ENCODE data around the gene PDLIM1.

PDLIM1 gene

DNA sequence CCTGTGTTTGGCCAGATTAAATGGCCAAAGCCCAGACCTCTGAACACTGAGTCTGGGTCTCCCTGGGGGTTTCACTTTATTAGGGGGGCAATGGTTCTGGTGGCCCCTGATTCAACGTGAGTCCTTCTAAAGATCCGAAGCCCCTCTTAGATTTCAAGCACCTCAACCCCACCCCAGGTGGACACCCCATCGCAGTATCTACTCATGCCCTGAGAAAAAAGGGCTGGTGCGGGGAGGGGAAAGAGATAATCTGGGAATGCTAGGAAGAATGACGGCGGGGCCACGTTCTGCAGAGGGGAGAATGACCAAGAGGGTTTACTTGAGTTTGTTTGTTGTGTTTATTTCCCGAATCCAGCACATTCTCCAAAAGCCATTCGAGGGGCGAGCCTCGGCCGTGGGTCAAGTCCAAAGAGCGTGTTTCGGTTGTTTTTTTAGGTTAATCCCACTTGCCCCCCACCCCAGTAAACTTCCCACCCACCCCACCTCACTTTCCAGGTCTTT, 832 bp downstream of the PDLIM1 start:
- peaks cover 55% of the 10 kb centered on the region for H3K27me3 ChIP-seq (ENCODE audit: insufficient read depth, low read length)
- H3K4me3 ChIP-seq (ENCODE audit: low read length) = peak overlapping the region; percentile 52
- H2AFZ ChIP-seq (ENCODE audit: low read depth, low read length) = peak overlapping the region; percentile 94
- peaks cover 2% of the 10 kb centered on the region for H3K9me3 ChIP-seq (ENCODE audit: low read length)
- peaks cover 3% of the 10 kb centered on the region for H3K4me1 ChIP-seq (ENCODE audit: insufficient read depth, low read length)
- H3K36me3 ChIP-seq (ENCODE audit: insufficient read depth, low read length) = no peaks in the 10 kb centered on the region

DNA sequence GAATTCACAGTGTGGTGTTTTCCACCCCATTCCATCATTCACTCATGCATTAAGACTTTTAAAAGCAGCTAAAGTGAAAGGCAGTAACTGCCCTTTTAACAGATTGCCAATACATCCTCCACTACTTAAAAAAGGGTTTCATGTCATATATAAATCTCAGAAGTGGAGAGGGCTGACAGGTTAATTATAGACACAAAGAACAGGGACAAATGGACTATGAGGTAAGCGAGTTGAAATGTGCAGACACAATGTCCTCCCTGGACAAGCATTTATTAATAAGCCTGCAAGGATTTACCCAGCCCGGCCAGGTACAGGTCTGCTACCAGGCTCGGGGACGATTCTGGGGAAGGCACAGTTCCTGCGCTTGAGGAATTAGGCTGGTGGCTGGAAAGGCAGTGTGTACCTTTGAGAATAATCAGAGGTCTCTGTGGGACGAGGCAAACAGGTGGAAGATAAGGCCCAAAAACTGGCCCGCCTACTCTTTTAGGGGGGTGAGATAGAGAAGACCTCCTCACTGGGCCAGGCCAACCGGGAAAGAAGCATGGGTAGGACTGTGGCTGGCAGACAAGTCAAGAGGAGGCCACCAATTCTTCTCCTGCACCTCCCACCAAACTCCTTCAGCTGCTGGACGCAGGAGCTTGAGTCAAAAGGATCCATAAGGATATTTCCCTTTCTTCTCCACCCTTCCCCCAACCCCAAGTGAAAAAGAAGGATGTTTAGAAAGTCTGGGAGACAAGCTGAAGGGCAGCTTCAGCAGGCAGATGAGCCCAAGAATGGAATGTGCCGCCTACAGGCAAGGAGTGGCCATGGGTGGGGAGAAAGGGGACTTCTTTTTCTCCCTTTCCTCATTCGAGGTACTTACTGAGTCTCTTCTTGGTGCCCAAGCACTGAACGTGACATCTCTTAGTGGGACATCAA, 1.5 kb downstream of the PDLIM1 start:
- Histone ChIP-seq H2AFZ (ENCODE audit: low read depth, low read length) (no peak overlapping the region), H3K4me1 (ENCODE audit: insufficient read depth, low read length) (peaks cover 3% of the 10 kb centered on the region), H3K4me3 (ENCODE audit: low read length) (no peak overlapping the region), H3K27me3 (ENCODE audit: insufficient read depth, low read length) (peaks cover 51% of the 10 kb centered on the region), H3K9me3 (ENCODE audit: low read length) (peaks cover 2% of the 10 kb centered on the region), H3K36me3 (ENCODE audit: insufficient read depth, low read length) (no peaks in the 10 kb centered on the region)

DNA sequence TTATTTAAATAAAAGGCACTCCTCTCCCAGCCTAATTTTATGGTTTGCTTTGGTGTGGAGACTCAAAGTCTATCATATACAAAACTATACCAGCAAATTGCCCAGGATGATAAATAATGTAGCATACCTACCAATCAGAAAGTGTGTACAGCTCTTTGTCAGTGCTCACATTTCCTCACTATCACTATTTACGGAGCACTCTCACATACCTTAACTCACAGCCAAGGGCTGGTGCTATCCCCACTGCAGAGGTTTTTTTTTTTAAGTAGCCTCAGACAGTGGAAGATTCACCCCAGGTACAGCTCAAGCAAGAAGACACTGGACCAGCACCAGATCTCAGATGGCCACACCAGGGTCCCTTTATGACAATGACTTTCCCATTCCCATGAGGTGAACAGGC, 2.5 kb downstream of the PDLIM1 start:
- Histone ChIP-seq H3K36me3 (ENCODE audit: insufficient read depth, low read length) (no peaks in the 10 kb centered on the region), H3K27me3 (ENCODE audit: insufficient read depth, low read length) (peaks cover 51% of the 10 kb centered on the region), H3K4me1 (ENCODE audit: insufficient read depth, low read length) (peaks cover 3% of the 10 kb centered on the region), H3K4me3 (ENCODE audit: low read length) (no peak overlapping the region), H2AFZ (ENCODE audit: low read depth, low read length) (no peak overlapping the region), H3K9me3 (ENCODE audit: low read length) (peaks cover 2% of the 10 kb centered on the region)

DNA sequence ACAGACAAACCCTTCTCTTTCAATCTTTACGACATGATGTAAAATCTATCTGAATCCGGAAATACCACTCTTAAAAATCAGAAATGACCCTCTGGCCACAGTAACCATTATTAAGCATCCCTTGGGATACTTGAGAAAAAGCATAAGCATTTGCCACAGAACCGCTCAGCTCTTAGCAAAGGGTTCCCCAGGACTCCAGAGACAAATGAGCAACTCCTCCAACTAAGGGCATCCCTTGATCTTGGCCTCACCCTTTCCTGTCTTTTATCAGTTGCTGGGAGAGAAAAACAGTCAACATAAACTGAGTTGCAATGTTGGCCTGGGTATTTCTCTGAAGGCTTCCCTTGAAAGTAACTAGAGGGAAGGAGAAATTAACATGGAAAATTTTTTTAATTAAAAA, 3.5 kb downstream of the PDLIM1 start:
- H3K36me3 ChIP-seq (ENCODE audit: insufficient read depth, low read length) = no peaks in the 10 kb centered on the region

DNA sequence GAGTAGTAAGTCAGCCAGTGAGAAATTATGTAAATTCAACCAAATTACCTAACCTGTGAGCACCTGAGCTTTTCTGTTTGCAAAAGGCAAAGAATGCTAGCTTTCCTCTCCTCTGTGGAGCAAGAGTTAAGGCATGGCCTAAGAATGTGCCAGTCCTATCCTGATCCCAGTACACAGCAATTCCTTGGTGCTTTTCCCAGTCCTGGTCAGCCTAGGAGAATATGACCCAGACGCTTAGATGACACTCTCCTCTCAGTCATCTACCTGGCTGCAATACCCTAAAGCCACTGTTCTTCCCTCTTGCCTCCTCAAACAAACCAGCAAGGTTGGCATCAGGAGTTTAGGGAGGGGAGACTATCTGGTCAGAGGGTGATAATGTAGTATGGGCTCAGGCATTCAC, 4.1 kb downstream of the PDLIM1 start:
- Histone ChIP-seq H3K27me3 (ENCODE audit: insufficient read depth, low read length) (peaks cover 47% of the 10 kb centered on the region), H3K4me3 (ENCODE audit: low read length) (no peak overlapping the region), H3K36me3 (ENCODE audit: insufficient read depth, low read length) (no peaks in the 10 kb centered on the region), H3K9me3 (ENCODE audit: low read length) (peaks cover 2% of the 10 kb centered on the region), H3K4me1 (ENCODE audit: insufficient read depth, low read length) (peaks cover 3% of the 10 kb centered on the region), H2AFZ (ENCODE audit: low read depth, low read length) (no peak overlapping the region)

More for the DNA sequence above, 3.5 kb downstream of the PDLIM1 start:
- Histone ChIP-seq H3K9me3 (ENCODE audit: low read length) (peaks cover 2% of the 10 kb centered on the region), H3K27me3 (ENCODE audit: insufficient read depth, low read length) (peaks cover 51% of the 10 kb centered on the region), H2AFZ (ENCODE audit: low read depth, low read length) (no peak overlapping the region), H3K4me3 (ENCODE audit: low read length) (no peak overlapping the region), H3K4me1 (ENCODE audit: insufficient read depth, low read length) (peaks cover 3% of the 10 kb centered on the region)

DNA sequence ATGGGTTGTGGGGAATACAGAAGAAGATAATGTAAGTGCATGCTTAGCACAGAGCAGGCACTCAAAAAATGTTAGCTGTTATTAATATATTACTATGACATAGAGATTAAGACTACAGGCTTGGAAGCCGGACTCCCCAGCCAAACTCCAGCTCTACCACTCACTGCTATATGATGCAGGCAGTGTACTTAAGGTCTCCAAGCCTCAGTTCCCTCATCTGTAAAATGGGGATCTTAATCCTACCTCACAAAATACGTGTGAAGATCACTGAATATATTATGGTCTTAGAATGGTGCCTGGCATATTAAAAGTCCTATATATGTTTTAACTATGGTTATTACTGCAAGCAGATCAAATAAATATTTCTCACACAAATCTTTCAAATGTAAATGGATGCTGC, 5.2 kb downstream of the PDLIM1 start:
- H3K4me3 ChIP-seq (ENCODE audit: low read length) = no peak overlapping the region
- H2AFZ ChIP-seq (ENCODE audit: low read depth, low read length) = no peak overlapping the region
- peaks cover 2% of the 10 kb centered on the region for H3K9me3 ChIP-seq (ENCODE audit: low read length)
- no peaks in the 10 kb centered on the region for H3K36me3 ChIP-seq (ENCODE audit: insufficient read depth, low read length)
- H3K27me3 ChIP-seq (ENCODE audit: insufficient read depth, low read length) = peaks cover 37% of the 10 kb centered on the region
- H3K4me1 ChIP-seq (ENCODE audit: insufficient read depth, low read length) = peaks cover 1% of the 10 kb centered on the region

DNA sequence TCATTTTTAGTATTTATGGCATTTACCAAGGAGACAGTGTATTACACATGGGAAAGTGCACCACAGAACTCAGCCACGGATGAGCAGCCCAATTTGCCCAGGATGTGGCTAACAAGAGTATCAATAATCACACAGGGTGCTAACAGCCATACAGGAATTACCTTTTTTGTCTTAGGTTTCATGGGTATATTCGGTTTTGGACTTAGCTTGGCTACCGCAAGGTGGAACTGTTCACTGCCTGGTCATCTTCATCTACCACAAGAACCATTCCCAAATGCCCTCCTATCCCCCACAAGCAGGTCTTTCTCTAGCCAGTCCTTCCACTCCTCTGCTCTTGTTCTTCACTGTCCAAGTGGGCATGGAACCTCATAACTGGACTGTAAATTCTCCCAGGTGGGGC, 6.0 kb downstream of the PDLIM1 start:
- Histone ChIP-seq H3K4me1 (ENCODE audit: insufficient read depth, low read length) (no peaks in the 10 kb centered on the region), H3K4me3 (ENCODE audit: low read length) (no peak overlapping the region), H3K27me3 (ENCODE audit: insufficient read depth, low read length) (peaks cover 30% of the 10 kb centered on the region), H3K9me3 (ENCODE audit: low read length) (peaks cover 2% of the 10 kb centered on the region), H2AFZ (ENCODE audit: low read depth, low read length) (no peak overlapping the region), H3K36me3 (ENCODE audit: insufficient read depth, low read length) (no peaks in the 10 kb centered on the region)

DNA sequence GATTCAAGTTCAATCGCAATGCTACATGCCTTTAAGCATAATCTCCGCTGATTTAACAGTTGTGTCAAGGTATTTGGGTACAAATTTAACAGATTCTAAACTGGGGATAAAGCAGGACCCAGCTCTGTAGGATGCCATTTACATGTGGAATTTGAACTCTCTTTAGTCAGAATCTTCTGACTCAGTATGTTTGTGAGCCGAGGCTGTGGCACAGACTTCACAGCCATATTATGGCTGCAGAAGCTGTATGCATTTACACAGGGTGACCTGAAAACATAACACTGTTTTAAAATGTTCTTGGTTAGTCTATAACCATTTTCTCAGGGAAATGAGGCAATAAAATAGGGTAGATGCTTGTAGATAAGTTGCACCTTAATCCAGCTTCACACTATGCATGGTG, 8.7 kb downstream of the PDLIM1 start:
- peaks cover 11% of the 10 kb centered on the region for H3K27me3 ChIP-seq (ENCODE audit: insufficient read depth, low read length)
- no peaks in the 10 kb centered on the region for H3K4me1 ChIP-seq (ENCODE audit: insufficient read depth, low read length)
- H3K36me3 ChIP-seq (ENCODE audit: insufficient read depth, low read length) = no peaks in the 10 kb centered on the region
- no peaks in the 10 kb centered on the region for H3K9me3 ChIP-seq (ENCODE audit: low read length)
- no peak overlapping the region for H3K4me3 ChIP-seq (ENCODE audit: low read length)
- H2AFZ ChIP-seq (ENCODE audit: low read depth, low read length) = no peak overlapping the region

DNA sequence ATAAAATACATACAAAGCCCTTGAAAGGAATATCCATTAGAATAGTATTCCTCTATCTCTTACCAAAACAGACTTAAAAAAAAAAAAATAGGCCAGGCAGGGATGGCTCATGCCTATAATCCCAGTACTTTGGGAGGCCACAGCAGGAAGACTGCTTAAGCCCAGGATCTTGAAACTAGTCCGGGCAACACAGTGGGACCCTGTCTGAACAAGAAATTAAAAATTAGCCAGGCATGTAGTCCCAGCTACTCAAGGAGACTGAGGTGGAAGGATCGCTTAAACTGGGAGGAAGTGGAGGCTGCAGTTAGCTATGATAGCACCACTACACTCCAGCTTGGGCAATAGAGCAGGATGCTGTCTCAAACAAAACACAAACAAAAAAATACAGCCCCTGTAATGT, 9.6 kb downstream of the PDLIM1 start:
- Histone ChIP-seq H2AFZ (ENCODE audit: low read depth, low read length) (no peak overlapping the region), H3K4me3 (ENCODE audit: low read length) (no peak overlapping the region), H3K4me1 (ENCODE audit: insufficient read depth, low read length) (no peaks in the 10 kb centered on the region), H3K9me3 (ENCODE audit: low read length) (no peaks in the 10 kb centered on the region), H3K36me3 (ENCODE audit: insufficient read depth, low read length) (no peaks in the 10 kb centered on the region), H3K27me3 (ENCODE audit: insufficient read depth, low read length) (peaks cover 4% of the 10 kb centered on the region)

DNA sequence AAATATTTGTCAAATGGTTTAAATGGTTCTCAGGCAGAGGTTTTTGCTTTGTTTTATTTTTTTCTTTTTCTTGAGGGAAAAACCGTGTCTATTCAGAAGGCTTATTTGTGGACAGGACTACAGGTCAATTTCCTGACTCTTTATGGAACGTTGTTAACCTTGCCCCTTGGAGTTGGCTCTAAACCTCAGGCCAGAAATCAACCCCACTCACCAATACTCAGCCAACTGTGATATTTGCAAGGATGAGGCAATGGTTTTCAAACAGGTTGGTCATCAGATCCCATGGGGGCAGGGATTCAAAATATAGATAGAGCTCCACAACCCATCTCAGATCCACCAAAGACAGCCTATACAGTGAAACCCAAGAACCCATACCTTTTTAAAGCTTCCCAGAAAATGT, 10.2 kb downstream of the PDLIM1 start:
- no peak overlapping the region for H3K4me3 ChIP-seq (ENCODE audit: low read length)
- no peaks in the 10 kb centered on the region for H3K36me3 ChIP-seq (ENCODE audit: insufficient read depth, low read length)
- no peaks in the 10 kb centered on the region for H3K4me1 ChIP-seq (ENCODE audit: insufficient read depth, low read length)
- H3K27me3 ChIP-seq (ENCODE audit: insufficient read depth, low read length) = peaks cover 4% of the 10 kb centered on the region
- no peaks in the 10 kb centered on the region for H3K9me3 ChIP-seq (ENCODE audit: low read length)
- H2AFZ ChIP-seq (ENCODE audit: low read depth, low read length) = no peak overlapping the region

DNA sequence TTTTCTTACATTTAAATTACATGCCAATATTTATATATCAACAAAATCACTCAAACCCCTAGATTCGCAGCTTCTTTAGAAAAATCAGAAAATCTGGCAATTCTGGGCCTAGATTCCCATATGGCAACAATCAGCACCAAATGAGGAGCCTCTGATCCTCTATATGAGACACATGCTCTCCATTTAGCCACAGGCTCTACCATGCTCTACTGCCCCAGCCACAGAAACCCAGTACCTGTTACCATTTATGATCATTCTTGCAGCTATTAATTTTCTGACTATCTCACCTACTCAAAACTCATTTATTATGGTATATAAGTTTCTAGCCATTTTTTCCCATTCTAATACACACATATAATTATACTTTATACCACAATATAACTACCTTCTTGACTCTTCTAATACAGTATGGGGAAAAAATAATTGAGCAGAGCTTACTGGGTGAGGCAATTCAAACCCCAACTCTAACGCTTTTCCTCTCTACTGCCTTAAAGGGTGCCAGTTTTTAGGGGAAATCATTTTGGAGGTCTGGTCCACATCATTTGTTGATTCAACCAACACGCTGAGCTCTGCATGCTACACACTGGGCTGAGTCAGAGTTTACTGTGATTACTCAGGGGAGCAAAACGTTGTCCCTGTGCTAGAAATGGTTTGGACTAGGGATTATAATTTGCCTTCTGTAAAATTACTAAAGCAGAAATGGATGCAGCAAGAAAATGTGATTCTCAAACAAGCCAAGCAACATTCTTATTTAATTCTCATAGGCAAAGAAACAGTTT, 11.6 kb downstream of the PDLIM1 start:
- no peaks in the 10 kb centered on the region for H3K27me3 ChIP-seq (ENCODE audit: insufficient read depth, low read length)
- no peak overlapping the region for H2AFZ ChIP-seq (ENCODE audit: low read depth, low read length)
- H3K4me1 ChIP-seq (ENCODE audit: insufficient read depth, low read length) = no peaks in the 10 kb centered on the region
- no peaks in the 10 kb centered on the region for H3K36me3 ChIP-seq (ENCODE audit: insufficient read depth, low read length)
- H3K4me3 ChIP-seq (ENCODE audit: low read length) = no peak overlapping the region
- H3K9me3 ChIP-seq (ENCODE audit: low read length) = no peaks in the 10 kb centered on the region

DNA sequence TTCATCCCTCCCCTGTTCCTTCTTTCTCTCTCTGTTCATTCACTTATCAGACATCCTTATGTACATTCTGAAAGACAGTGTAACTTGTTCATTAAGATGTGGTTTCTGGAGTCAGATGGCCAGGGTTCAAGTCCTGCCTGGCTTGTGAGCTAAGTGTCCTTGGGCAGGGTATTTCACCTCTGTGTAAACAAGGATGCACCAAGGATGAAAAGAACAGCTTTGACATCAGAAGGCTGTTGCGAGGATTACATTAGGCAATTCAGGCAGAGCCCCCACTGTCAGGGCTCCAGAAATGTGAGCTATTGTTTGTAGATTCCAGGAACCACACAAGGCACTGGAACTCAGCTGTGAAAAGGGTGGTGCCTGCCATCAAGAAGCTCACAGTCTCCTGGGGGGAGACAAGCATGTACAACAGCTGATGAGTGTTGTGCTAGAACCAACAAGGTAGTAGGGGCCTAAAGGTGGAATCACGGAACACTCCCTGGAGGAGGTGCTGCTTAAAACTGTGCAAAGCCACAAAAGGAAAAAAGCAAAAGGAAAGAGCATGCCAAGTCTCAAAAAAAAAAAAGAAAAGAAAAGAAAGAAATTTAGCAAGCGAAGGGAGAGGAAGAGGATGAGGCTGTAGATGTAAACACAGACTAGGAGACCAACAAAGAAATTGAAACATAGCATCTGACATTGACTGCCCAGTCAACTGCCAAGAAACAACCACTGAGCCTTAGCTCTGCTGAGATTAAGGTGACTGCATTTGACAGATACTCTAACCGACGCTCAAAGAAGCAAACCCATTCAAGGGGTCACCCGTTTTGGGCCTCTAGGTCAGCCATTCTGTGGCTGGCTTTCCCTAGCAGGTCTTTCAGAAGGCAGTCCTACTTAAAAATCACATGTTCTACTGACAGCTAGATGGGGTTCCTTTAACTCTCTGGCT, 12.5 kb downstream of the PDLIM1 start:
- Histone ChIP-seq H3K36me3 (ENCODE audit: insufficient read depth, low read length) (no peaks in the 10 kb centered on the region), H3K9me3 (ENCODE audit: low read length) (no peaks in the 10 kb centered on the region), H2AFZ (ENCODE audit: low read depth, low read length) (no peak overlapping the region), H3K27me3 (ENCODE audit: insufficient read depth, low read length) (no peaks in the 10 kb centered on the region), H3K4me1 (ENCODE audit: insufficient read depth, low read length) (no peaks in the 10 kb centered on the region), H3K4me3 (ENCODE audit: low read length) (no peak overlapping the region)

All from neuron (in vitro differentiated cells).